Neural progenitor cell (in vitro differentiated cells): ENCODE results near the gene TRIM36. TPM values are rescaled to one million over a fixed set of nuclear protein-coding genes. Genes with fewer than 3 reads are reported as not detected.

ENCODE experiments used
- DNase-seq: peaks from one replicate; pipeline ENCODE4 v3.0.0-alpha.2; 2016; ENCODE audit warnings: low spot score
- H2AFZ ChIP-seq: fragments of 200-600 bp; sonication (generic); replicated peaks from 2 replicates; pipeline ENCODE4 v1.6.1; 2016; ENCODE audit warnings: antibody characterized with exemption
- H3F3A ChIP-seq: fragments of 200-600 bp; sonication (generic); 2 replicates; pipeline ENCODE4 v1.6.1; 2016; ENCODE audit warnings: antibody characterized with exemption, low read depth
- H3K27ac ChIP-seq: fragments of 200-600 bp; sonication (generic); 2 replicates; pipeline ENCODE4 v1.5.1; 2016; ENCODE audit warnings: mild to moderate bottlenecking
- H3K27me3 ChIP-seq: fragments of 200-600 bp; sonication (generic); 2 replicates; pipeline ENCODE4 v1.6.1; 2016; ENCODE audit warnings: mild to moderate bottlenecking, moderate library complexity
- H3K36me3 ChIP-seq: fragments of 200-600 bp; sonication (generic); 2 replicates; pipeline ENCODE4 v1.5.1; 2016
- H3K4me1 ChIP-seq: fragments of 200-600 bp; sonication (generic); 2 replicates; pipeline ENCODE4 v1.6.1; 2016; ENCODE audit warnings: mixed run types
- H3K4me2 ChIP-seq: fragments of 200-600 bp; sonication (generic); 2 replicates; pipeline ENCODE4 v1.6.1; 2016
- H3K4me3 ChIP-seq: fragments of 200-600 bp; sonication (generic); 2 replicates; pipeline ENCODE4 v1.5.1; 2016
- H3K79me2 ChIP-seq: fragments of 200-600 bp; sonication (generic); 2 replicates; pipeline ENCODE4 v1.6.1; 2016; ENCODE audit warnings: low read depth
- H3K9ac ChIP-seq: fragments of 200-600 bp; sonication (generic); 2 replicates; pipeline ENCODE4 v1.6.1; 2016
- H3K9me3 ChIP-seq: fragments of 200-600 bp; sonication (generic); 2 replicates; pipeline ENCODE4 v1.5.1; 2016; ENCODE audit warnings: low read depth
- H4K20me1 ChIP-seq: fragments of 200-600 bp; sonication (generic); 2 replicates; pipeline ENCODE4 v1.6.1; 2016; ENCODE audit warnings: low read depth
- H3K27ac Mint-ChIP-seq: 3 replicates; pipeline ENCODE4 v1.8.0; 2021; ENCODE audit warnings: mixed read lengths
- H3K27me3 Mint-ChIP-seq: 2 replicates; pipeline ENCODE4 v1.8.0; 2022; ENCODE audit warnings: low read depth, mild to moderate bottlenecking, inconsistent platforms, moderate library complexity, mixed read lengths; ENCODE audit not compliant: insufficient read depth
- H3K36me3 Mint-ChIP-seq: 3 replicates; pipeline ENCODE4 v1.8.0; 2021; ENCODE audit warnings: mixed read lengths
- H3K4me1 Mint-ChIP-seq: 3 replicates; pipeline ENCODE4 v1.8.0; 2021; ENCODE audit warnings: mixed read lengths
- H3K4me3 Mint-ChIP-seq: 3 replicates; pipeline ENCODE4 v1.8.0; 2021; ENCODE audit warnings: mild to moderate bottlenecking, moderate library complexity, mixed read lengths
- H3K9me3 Mint-ChIP-seq: 3 replicates; pipeline ENCODE4 v1.8.0; 2020; ENCODE audit warnings: mixed read lengths
- CTCF ChIP-seq: fragments of 200-600 bp; sonication (generic); IDR thresholded peaks from 2 replicates; pipeline ENCODE4 v1.5.1; 2017; ENCODE audit warnings: antibody characterized with exemption, mild to moderate bottlenecking
- EZH2 ChIP-seq: fragments of 200-600 bp; sonication (generic); IDR thresholded peaks from 2 replicates; pipeline ENCODE4 v1.6.1; 2017; ENCODE audit warnings: antibody characterized with exemption, mild to moderate bottlenecking, moderate library complexity
- EZH2phosphoT487 ChIP-seq: fragments of 200-600 bp; sonication (generic); IDR thresholded peaks from 2 replicates; pipeline ENCODE4 v1.6.1; 2017; ENCODE audit warnings: antibody characterized with exemption
- total RNA-seq: library from RNA; depleted of rRNA; stranded (reverse); fragments of >200 nt; gene quantifications from 2 replicates; pipeline ENCODE4 v1.2.3, GENCODE V29; 2015; ENCODE audit warnings: low replicate concordance

TRIM36 gene
- total RNA-seq, 1 donor from 2014 or later, result 42.6 TPM

GRCh38 chr5:115150512-115150911 is 19.2 kb downstream of the TRIM36 start:
- no peak overlapping the region for H3K4me3 Mint-ChIP-seq
- no peak overlapping the region for H3K27ac Mint-ChIP-seq

GRCh38 chr5:115147052-115147451 is 22.7 kb downstream of the TRIM36 start:
- TF ChIP-seq EZH2 (no peak), CTCF (no peak), EZH2phosphoT487 (no peak)
- H3K9me3 ChIP-seq, result peaks cover under 1% of the 10 kb centered on the region
- H3K27me3 ChIP-seq, result no peaks in the 10 kb centered on the region
- peaks cover 10% of the 10 kb centered on the region for H3K9me3 Mint-ChIP-seq
- no peaks in the 10 kb centered on the region for H3F3A ChIP-seq
- no peaks in the 10 kb centered on the region for H3K4me1 Mint-ChIP-seq
- H3K36me3 ChIP-seq, result peaks cover 3% of the 10 kb centered on the region
- H2AFZ ChIP-seq, result no peak overlapping the region
- peaks cover 5% of the 10 kb centered on the region for H3K4me1 ChIP-seq
- H3K79me2 ChIP-seq, result no peaks in the 10 kb centered on the region
- no peak overlapping the region for H3K27ac Mint-ChIP-seq
- H3K9ac ChIP-seq, result no peak overlapping the region
- no peak for DNase-seq
- no peak overlapping the region for H3K4me3 Mint-ChIP-seq
- H4K20me1 ChIP-seq, result no peaks in the 10 kb centered on the region
- no peak overlapping the region for H3K4me3 ChIP-seq
- no peak overlapping the region for H3K4me2 ChIP-seq
- peaks cover 4% of the 10 kb centered on the region for H3K36me3 Mint-ChIP-seq
- no peaks in the 10 kb centered on the region for H3K27me3 Mint-ChIP-seq
- peak overlapping the region; percentile 13 for H3K27ac ChIP-seq

More at GRCh38 chr5:115150512-115150911, 19.2 kb downstream of the TRIM36 start:
- Histone ChIP-seq H3K79me2 (peaks cover 26% of the 10 kb centered on the region), H3K36me3 (peaks cover 3% of the 10 kb centered on the region), H3K4me2 (no peak overlapping the region), H3K27ac (no peak overlapping the region), H4K20me1 (no peaks in the 10 kb centered on the region), H3K9me3 (peaks cover 12% of the 10 kb centered on the region), H3F3A (no peaks in the 10 kb centered on the region), H3K27me3 (no peaks in the 10 kb centered on the region), H3K9ac (no peak overlapping the region), H3K4me3 (no peak overlapping the region), H2AFZ (no peak overlapping the region), H3K4me1 (peaks cover 5% of the 10 kb centered on the region)
- no peaks in the 10 kb centered on the region for H3K27me3 Mint-ChIP-seq
- H3K4me1 Mint-ChIP-seq, result no peaks in the 10 kb centered on the region
- H3K9me3 Mint-ChIP-seq, result peaks cover 36% of the 10 kb centered on the region
- DNase-seq, result no peak
- TF ChIP-seq CTCF (no peak), EZH2phosphoT487 (no peak), EZH2 (no peak)
- H3K36me3 Mint-ChIP-seq, result peaks cover 15% of the 10 kb centered on the region

GRCh38 chr5:115136294-115136693 is 33.4 kb downstream of the TRIM36 start:
- DNase-seq, result no peak
- Mint-ChIP-seq H3K4me1 (no peaks in the 10 kb centered on the region), H3K36me3 (peaks cover 4% of the 10 kb centered on the region), H3K4me3 (no peak overlapping the region), H3K27me3 (no peaks in the 10 kb centered on the region), H3K27ac (no peak overlapping the region), H3K9me3 (no peaks in the 10 kb centered on the region)
- Histone ChIP-seq H3K27ac (no peak overlapping the region), H3K27me3 (no peaks in the 10 kb centered on the region), H3K9ac (no peak overlapping the region), H3K36me3 (peaks cover 10% of the 10 kb centered on the region), H3F3A (no peaks in the 10 kb centered on the region), H3K4me2 (no peak overlapping the region), H3K79me2 (no peaks in the 10 kb centered on the region), H3K4me3 (no peak overlapping the region), H3K4me1 (peaks cover 12% of the 10 kb centered on the region), H4K20me1 (no peaks in the 10 kb centered on the region), H2AFZ (no peak overlapping the region), H3K9me3 (no peaks in the 10 kb centered on the region)
- TF ChIP-seq CTCF (no peak), EZH2 (no peak), EZH2phosphoT487 (no peak)
